RCC 7860 (cell line): ENCODE data around the gene CARS1.
"Not testable (repeated sequence)": the region's sequence is repeated elsewhere in the genome, so short reads cannot be mapped to it uniquely, and the experiment has no call there.

ENCODE experiments used
- DNase-seq: peaks from one replicate; pipeline ENCODE4 v3.0.0-alpha.2; 2015; ENCODE audit warnings: low spot score
- FAIRE-seq: peaks from 2 replicates; lab custom pipeline; 2012; peaks lifted over from hg19 to GRCh38; lab: Jason Lieb, UNC

The CARS1 gene

GRCh38 chr11:3090096-3090901 is 33.1 kb upstream of the CARS1 start:
- no peak for FAIRE-seq

GRCh38 chr11:3089236-3090061 is 32.2 kb upstream of the CARS1 start:
- DNase-seq (no peak), FAIRE-seq (no peak)

More at GRCh38 chr11:3090096-3090901, 33.1 kb upstream of the CARS1 start:
- DNase-seq = no peak

DNA sequence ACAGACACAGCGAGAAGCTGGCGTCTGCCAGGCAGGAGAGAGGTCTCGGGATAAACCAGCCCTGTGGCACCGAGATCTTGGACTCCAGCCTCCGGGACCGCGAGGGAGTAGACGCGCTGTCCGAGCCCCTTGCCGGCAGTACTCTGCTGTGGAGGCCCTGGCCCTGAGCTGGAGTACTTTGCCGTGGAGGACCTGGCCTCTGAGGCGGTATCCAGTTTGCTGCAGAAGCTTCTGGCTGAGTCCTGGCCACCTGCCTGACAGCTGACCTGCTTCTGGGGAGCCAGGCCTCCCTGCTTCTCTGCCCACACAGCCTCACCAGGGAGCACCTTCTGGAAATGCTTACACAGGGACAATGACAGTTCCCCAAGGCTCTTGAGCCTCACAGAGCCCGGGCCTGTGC is 31.6 kb upstream of the CARS1 start:
- FAIRE-seq = no peak
- no peak for DNase-seq

DNA sequence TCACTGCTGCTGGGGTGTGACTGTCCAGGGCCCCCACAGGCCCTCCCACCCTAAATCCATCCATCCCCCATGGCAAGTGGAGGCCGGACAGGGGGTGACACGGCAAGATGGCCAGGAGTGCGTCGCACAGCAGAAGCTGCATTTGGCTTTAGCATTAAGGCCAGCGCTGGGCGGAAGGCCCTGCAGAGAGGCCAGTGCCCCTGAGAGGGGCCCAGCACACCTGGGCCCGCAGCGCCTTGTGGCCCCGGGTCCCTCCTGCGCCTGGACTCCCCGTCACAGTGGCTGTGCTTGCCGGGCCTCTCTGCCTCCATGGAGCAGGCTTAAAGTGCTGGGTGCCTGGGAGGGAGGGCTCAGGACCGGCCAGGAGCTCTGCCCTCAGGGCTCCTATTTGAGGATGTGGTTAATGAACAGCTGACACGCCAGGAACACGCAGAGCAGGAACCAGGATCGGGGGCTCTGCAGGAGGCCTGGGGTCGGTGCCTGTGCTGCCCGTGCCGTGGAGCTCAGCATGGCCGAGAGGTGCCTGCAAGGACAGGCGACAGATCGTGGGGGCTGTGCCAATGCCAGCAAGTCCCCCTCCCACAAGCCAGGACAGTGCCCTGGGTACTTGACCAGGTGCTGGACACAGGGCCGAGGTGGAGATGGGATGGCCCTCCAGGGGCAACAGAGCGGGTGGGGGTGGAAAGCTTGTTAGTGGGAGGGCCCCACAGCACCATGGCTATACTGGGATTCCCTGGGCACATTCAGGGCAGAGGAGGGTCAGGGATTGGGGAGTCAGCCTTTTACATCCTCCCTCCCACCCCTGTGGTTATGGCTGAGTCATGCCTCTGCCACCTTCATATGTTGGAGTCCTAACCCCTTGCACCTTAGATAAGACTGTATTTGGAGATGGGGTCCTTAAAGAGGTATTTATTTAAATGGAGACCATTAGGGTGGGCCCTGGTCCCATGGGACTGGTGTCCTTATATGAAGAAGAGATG is 30.9 kb upstream of the CARS1 start:
- FAIRE-seq = no peak
- DNase-seq = no peak

- no peak for FAIRE-seq
- no peak for DNase-seq
These were observed 30.1 kb upstream of the CARS1 start for GRCh38 chr11:3087373-3087772.

DNA sequence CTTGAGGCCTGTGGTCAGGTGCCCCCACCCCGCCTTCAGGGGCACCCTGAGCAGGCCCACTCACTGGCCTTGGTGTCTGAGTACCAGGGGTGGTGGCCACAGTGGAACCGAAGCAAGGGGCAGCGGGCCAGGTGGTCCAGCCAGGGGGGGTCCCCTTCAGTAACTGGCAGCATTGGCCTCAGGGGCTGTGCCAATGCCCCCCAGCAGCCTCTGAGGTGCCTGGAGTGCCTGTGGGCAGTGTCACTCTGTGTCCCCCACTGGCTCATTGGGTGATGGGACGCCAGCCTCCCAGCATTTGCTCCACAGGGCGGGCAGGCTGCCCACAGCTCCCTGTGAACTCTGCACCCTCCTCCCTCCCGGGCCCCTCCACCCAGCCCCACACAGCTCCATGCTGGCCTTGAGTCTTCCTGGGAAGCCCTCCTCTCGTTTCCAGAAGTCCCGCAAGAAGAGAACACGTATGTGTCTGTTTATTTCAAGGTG is 29.5 kb upstream of the CARS1 start:
- no peak for DNase-seq
- FAIRE-seq = no peak

DNA sequence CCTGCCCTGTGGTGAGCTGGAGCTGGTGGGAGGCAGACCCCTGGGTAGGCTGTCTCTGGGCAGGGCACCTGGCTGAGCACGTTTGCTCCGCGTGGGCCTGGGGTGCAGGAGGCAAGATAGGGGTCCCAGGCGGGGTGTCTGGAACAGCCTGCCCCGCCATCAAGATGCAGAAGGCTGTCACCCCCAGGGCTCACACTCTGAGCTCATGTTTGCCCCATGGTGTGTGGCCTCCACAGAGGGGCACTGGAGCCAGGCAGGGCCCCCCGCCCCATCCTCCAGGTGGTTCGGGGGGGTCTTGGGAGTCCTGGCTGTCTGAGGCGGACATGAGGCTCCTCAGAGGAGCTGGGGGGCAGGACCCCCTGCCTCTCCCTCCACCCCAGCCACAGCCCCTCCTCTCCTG is 28.9 kb upstream of the CARS1 start:
- FAIRE-seq = no peak
- no peak for DNase-seq

- FAIRE-seq = no peak
- DNase-seq = no peak
These were observed 27.8 kb upstream of the CARS1 start for GRCh38 chr11:3085052-3085451.

DNA sequence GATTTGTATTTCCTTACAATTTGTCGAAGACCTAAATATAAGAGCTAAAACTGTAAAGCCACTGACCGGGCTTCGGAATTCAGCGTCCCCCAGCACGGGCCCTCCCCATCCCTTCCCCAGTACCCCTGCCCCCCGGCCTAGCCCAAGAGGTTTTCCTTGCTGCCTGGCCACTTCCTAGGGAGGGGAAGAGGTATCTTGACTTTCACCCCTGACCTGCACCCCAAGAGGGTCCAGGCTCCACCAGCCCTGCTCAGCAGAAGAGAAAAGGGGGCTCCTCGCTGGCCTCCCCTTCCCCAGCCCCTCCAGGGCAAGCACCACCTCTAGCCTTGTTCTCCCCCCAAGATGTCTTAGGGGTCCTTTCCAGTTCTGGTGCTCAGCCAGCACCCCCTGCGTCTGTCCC is 26.1 kb upstream of the CARS1 start:
- DNase-seq (no peak), FAIRE-seq (no peak)

DNA sequence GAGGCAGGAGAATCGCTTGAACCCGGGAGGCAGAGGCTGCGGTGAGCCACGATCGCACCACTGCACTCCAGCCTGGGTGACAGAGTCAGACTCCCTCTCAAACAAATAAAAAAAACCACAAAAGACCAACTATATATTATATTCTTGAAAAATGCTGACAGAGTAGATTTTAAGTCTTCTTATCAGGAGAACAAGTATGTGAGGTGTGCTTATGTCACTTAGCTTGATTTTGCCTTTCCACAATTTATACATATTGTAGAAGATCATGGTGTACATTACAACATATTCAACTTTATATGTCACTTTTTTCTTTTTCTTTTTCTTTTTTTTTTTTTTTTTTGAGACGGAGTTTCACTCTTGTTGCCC is 24.1 kb upstream of the CARS1 start:
- DNase-seq = no peak
- no peak for FAIRE-seq

DNA sequence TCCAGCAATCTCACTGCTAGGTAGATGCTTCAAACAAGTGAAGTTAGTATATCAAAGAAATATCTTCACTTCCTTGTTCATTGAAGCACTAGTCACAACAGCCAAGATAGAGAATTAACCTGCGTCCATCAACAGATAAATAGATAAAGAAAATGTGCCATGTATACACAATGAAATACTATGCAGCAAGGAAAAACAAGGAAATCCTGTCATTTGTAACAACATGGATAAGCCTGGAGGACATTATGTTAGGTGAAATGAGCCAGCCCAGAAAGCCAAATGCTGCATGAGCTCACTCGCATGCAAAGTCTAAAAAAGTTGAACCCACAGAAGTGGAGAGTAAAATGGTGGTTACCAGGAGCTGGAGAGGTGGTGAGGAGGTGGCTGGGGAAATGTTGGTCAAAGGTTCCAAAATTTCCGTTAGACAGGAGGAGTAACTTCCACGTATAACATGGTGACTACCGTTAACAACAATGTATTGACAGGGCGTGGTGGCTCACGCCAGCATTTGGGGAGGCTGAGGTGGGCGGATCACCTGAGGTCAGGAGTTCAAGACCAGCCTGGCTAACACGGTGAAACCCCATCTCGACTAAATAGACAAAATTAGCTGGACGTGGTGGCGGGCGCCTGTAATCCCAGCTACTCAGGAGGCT is 23.6 kb upstream of the CARS1 start:
- FAIRE-seq = no peak
- DNase-seq = no peak

GRCh38 chr11:3080104-3080503 is 22.9 kb upstream of the CARS1 start:
- no peak for FAIRE-seq
- no peak for DNase-seq

DNA sequence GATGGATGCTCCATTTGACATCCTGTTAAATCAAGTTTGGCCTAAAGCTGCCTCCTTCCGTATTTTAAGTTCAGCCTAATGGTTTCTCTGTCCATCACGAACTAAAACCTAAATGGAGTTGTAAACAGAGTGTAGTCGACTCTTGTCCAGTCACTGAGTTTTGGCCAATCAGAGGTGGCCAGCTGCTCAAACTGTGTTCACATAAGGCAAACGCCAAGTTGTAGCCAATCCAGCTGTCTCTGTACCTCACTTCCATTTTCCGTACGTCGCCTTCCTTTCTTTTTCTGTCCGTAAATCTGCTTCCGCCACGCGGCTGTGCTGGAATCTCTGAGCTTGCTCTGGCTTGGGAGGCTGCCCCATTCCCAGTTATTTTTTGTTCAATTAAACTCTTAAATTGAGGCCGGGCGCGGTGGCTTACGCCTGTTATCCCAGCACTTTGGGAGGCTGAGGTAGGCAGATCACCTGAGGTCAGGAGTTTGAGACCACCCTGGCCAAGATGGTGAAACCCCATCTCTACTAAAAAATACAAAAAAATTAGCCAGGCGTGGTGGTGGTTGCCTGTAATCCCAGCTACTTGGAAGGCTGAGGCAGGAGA is 20.7 kb upstream of the CARS1 start:
- no peak for FAIRE-seq
- DNase-seq = no peak

GRCh38 chr11:3077189-3077836 is 20.1 kb upstream of the CARS1 start:
- DNase-seq (no peak), FAIRE-seq (no peak)

DNA sequence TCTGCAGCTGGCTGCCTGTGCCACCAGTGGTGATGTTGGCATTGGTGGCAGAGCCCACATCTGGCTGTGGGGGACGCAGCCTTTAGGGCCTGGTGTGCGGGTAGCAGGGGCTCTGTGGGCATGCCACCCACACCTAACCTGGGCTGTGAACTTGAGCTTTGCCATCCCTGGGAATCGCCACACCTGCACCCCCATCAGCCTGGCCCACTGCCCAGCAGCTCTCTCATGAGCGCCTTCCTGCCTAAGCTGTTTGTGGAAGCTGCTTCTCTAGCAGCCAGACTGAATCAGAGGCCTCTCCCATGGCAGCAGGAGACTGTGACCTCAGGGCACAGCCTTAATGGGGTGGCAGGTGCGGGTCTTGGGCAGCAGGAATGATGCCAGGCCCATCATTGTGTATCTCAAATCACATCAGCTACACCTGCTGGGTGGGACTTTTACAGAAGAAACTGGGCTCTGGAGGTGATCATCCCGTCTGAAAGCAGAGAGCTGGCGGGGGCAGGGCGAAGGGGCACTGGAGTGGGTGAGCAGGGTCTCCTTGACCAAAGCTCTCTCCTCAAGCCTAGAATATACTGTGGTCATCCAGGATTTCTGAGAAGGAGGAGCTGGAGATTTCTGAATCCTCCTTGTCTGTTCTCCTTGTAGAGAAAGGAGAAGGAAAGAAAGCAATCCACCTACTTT is 17.8 kb upstream of the CARS1 start:
- DNase-seq (no peak), FAIRE-seq (no peak)

- DNase-seq (no peak), FAIRE-seq (no peak)
These were observed 15.8 kb upstream of the CARS1 start for GRCh38 chr11:3073029-3073435.

GRCh38 chr11:3069425-3069824 is 12.2 kb upstream of the CARS1 start:
- DNase-seq = no peak
- no peak for FAIRE-seq

DNA sequence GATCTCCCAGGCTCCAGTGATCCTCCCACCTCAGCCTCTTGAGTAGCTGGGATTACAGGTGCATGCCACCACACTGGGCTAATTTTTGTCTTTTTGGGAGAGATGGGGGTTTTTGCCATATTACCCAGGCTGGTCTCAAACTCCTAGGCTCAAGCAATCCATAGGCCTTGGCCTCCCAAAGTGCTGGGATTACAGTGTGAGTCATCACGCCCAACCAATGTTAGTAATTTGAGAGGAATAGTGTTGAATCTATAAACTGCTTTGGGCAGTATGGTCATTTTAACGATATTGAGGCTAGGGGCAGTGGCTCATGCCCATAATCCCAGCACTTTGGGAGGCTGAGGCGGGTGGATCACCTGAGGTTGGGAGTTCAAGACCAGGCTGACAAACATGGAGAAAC is 9.1 kb upstream of the CARS1 start:
- FAIRE-seq, DNase-seq: not testable (repeated sequence)

DNA sequence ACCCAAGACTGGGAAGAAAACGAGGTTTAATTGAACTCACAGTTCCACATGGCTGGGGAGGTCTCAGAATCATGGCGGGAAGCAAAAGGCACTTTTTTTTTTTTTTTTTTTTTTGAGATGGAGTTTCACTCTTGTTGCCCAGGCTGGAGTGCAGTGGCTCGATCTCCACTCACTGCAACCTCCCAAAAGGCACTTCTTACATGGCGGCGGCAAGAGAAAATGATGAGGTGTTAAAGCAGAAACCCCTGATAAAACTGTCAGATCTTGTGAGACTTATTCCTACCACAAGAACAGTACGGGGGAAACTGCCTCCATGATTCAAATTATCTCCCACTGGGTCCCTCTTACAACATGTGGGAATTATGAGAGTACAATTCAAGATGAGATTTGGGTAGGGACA is 7.5 kb upstream of the CARS1 start:
- DNase-seq, FAIRE-seq: not testable (repeated sequence)
